CD4-positive, alpha-beta T cell treated with Interleukin-6 at 100 ng/mL for 8 hours (primary cell): ENCODE results near the gene EDRF1.

Source experiments
- DNase-seq: peaks from one replicate; pipeline ENCODE4 v3.0.0-alpha.2; 2020; ENCODE audit warnings: mixed read lengths, low spot score

EDRF1 gene

GRCh38 chr10:125762692-125763648 lies 43.5 kb downstream of the EDRF1 start:
- DNase-seq: no peak

GRCh38 chr10:125765835-125766234 lies 46.3 kb downstream of the EDRF1 start:
- no peak for DNase-seq

GRCh38 chr10:125766511-125766910 lies 47.0 kb downstream of the EDRF1 start:
- DNase-seq: no peak

- no peak for DNase-seq
Measured at GRCh38 chr10:125768219-125768855, 48.8 kb downstream of the EDRF1 start.

- no peak for DNase-seq
Measured at GRCh38 chr10:125769175-125769574, 49.7 kb downstream of the EDRF1 start.

GRCh38 chr10:125770844-125771243 lies 51.3 kb downstream of the EDRF1 start:
- no peak for DNase-seq

GRCh38 chr10:125772112-125772863 lies 52.8 kb downstream of the EDRF1 start:
- DNase-seq: no peak

- DNase-seq: no peak
Measured at GRCh38 chr10:125772864-125773180, 53.3 kb downstream of the EDRF1 start.

GRCh38 chr10:125773687-125774543 lies 54.4 kb downstream of the EDRF1 start:
- no peak for DNase-seq

- no peak for DNase-seq
Measured at GRCh38 chr10:125774581-125775191, 55.2 kb downstream of the EDRF1 start.

GRCh38 chr10:125775491-125776106 lies 56.1 kb downstream of the EDRF1 start, which contains the start of gene MMP21:
Gene MMP21, minus strand, starts transcription at chr10:125775821. Its CDS starts 0 bp downstream, at chr10:125775821.
- no peak for DNase-seq

- no peak for DNase-seq
Measured at GRCh38 chr10:125777806-125778205, 58.3 kb downstream of the EDRF1 start.

- no peak for DNase-seq
Measured at GRCh38 chr10:125778556-125778955, 59.0 kb downstream of the EDRF1 start.

- no peak for DNase-seq
Measured at GRCh38 chr10:125779403-125780327, 60.2 kb downstream of the EDRF1 start.

- DNase-seq: no peak
Measured at GRCh38 chr10:125781374-125781773, 61.9 kb downstream of the EDRF1 start.

GRCh38 chr10:125782054-125782453 lies 62.5 kb downstream of the EDRF1 start:
- no peak for DNase-seq

GRCh38 chr10:125782616-125783015 lies 63.1 kb downstream of the EDRF1 start:
- no peak for DNase-seq

- no peak for DNase-seq
Measured at GRCh38 chr10:125783408-125783807, 63.9 kb downstream of the EDRF1 start.

GRCh38 chr10:125783957-125784356 lies 64.4 kb downstream of the EDRF1 start:
- no peak for DNase-seq

GRCh38 chr10:125785791-125786190 lies 66.3 kb downstream of the EDRF1 start:
- DNase-seq: no peak
